GM12878 (cell line): ENCODE data around the gene SETDB1. TPM values are rescaled to one million over a fixed set of nuclear protein-coding genes. Genes with fewer than 3 reads are reported as not detected.
A peak's percentile ranks its signal among the peaks of the same experiment; 100 is the strongest.

ENCODE experiments used
- ATAC-seq: fragments of 200-7000 bp; cut with Tn5 transposase; 3 replicates; pipeline ENCODE4 v1.9.1; 2020; ENCODE audit warnings: mild to moderate bottlenecking, moderate library complexity
- BruUV-seq: library from RNA; stranded (reverse); fragments of 400-500 nt; replicated peaks from 2 replicates; lab custom pipeline; 2021; lab: Mats Ljungman, UMichigan
- CTCF ChIA-PET: fragments of 300-600 bp; sonication (Branson Sonifier 250); formaldehyde crosslinking; extraction: SDS; loops from one replicate; lab custom pipeline; 2021; ENCODE audit warnings: inconsistent platforms; lab: Yijun Ruan, JAX
- POLR2A ChIA-PET: fragments of 350-600 bp; formaldehyde crosslinking; extraction: SDS; loops from one replicate; lab custom pipeline; 2021; ENCODE audit warnings: inconsistent platforms; lab: Charles Lee
- RAD21 ChIA-PET: fragments of 300-600 bp; sonication (Branson Sonifier 250); formaldehyde crosslinking; loops from one replicate; lab custom pipeline; 2023; ENCODE audit warnings: antibody characterized with exemption; ENCODE audit not compliant: unreplicated experiment; lab: Charles Lee
- SMC1A ChIA-PET: fragments of 300-600 bp; sonication (Branson Sonifier 250); formaldehyde crosslinking; loops from one replicate; lab custom pipeline; 2023; ENCODE audit not compliant: unreplicated experiment, uncharacterized antibody; lab: Charles Lee
- DNase-seq: peaks from one replicate; pipeline ENCODE4 v3.0.0-alpha.2; 2011; ENCODE audit warnings: low read depth, low spot score
- FAIRE-seq: peaks from 3 replicates; lab custom pipeline; 2011; peaks lifted over from hg19 to GRCh38; lab: Jason Lieb, UNC
- H2AFZ ChIP-seq: 2 replicates; pipeline ENCODE4 v1.6.0; 2011; ENCODE audit warnings: low read depth, low read length, control low read depth; ENCODE audit not compliant: control insufficient read depth
- H3K27ac ChIP-seq: 2 replicates; pipeline ENCODE4 v1.5.1; 2011; ENCODE audit warnings: control low read depth; ENCODE audit not compliant: control insufficient read depth, insufficient read depth
- H3K27me3 ChIP-seq, 2 experiments: replicated peaks in 1 of 2; 2 replicates each; pipeline versions ENCODE4 v1.6.0 to v1.6.1; 2011; ENCODE audit warnings: low read length in 1 of 2; ENCODE audit not compliant: control insufficient read depth in 2 of 2, insufficient read depth in 2 of 2
- H3K36me3 ChIP-seq, 2 experiments: 2 replicates each; pipeline ENCODE4 v1.5.1; 2011; ENCODE audit warnings: low read length in 1 of 2; ENCODE audit not compliant: control insufficient read depth in 2 of 2, insufficient read depth in 2 of 2
- H3K4me1 ChIP-seq: 2 replicates; pipeline ENCODE4 v1.6.1; 2011; ENCODE audit warnings: mild to moderate bottlenecking, low read length, moderate library complexity, mixed read lengths; ENCODE audit not compliant: control insufficient read depth, insufficient read depth
- H3K4me2 ChIP-seq: 2 replicates; pipeline ENCODE4 v1.6.0; 2011; ENCODE audit warnings: control low read depth; ENCODE audit not compliant: control insufficient read depth, insufficient read depth
- H3K4me3 ChIP-seq: fragments of 200-600 bp; sonication (generic); 2 replicates; pipeline ENCODE4 v1.5.1; 2016
- H3K79me2 ChIP-seq: 2 replicates; pipeline ENCODE4 v1.6.0; 2011; ENCODE audit warnings: low read length; ENCODE audit not compliant: control insufficient read depth, insufficient read depth
- H3K9ac ChIP-seq: 2 replicates; pipeline ENCODE4 v1.8.0; 2011; ENCODE audit warnings: low read length, control low read depth, mixed read lengths; ENCODE audit not compliant: control insufficient read depth, insufficient read depth
- H3K9me3 ChIP-seq: replicated peaks from 3 replicates; pipeline ENCODE4 v1.5.1; 2011; ENCODE audit warnings: mild to moderate bottlenecking, low read length; ENCODE audit not compliant: control insufficient read depth, insufficient read depth
- H4K20me1 ChIP-seq: 2 replicates; pipeline ENCODE4 v1.6.0; 2011; ENCODE audit not compliant: control insufficient read depth, insufficient read depth
- FOXK2 ChIP-seq: fragments of 450-650 bp; IDR thresholded peaks from 2 replicates; pipeline ENCODE4 v1.6.1; 2017; ENCODE audit warnings: mild to moderate bottlenecking, moderate library complexity
- JUNB ChIP-seq: IDR thresholded peaks from 2 replicates; pipeline ENCODE4 v1.6.1; 2016; ENCODE audit warnings: antibody characterized with exemption, mild to moderate bottlenecking
- KDM1A ChIP-seq: fragments of 200-600 bp; sonication (generic); IDR thresholded peaks from 2 replicates; pipeline ENCODE4 v1.6.1; 2016; ENCODE audit warnings: borderline replicate concordance
- MEF2B ChIP-seq: fragments of 450-650 bp; IDR thresholded peaks from 2 replicates; pipeline ENCODE4 v1.6.1; 2018; ENCODE audit warnings: mild to moderate bottlenecking, moderate library complexity; ENCODE audit not compliant: partially characterized antibody, poor library complexity, severe bottlenecking
- MYC ChIP-seq: IDR thresholded peaks from 2 replicates; pipeline ENCODE4 v1.6.1; 2011; ENCODE audit warnings: mild to moderate bottlenecking, low read length, moderate library complexity, inconsistent platforms; ENCODE audit not compliant: insufficient read depth, insufficient replicate concordance, insufficient read length, severe bottlenecking
- POU2F2 ChIP-seq: IDR thresholded peaks from 3 replicates; pipeline ENCODE4 v1.6.1; 2011; ENCODE audit warnings: low read depth, mild to moderate bottlenecking, low read length, borderline replicate concordance
- USF1 ChIP-seq: IDR thresholded peaks from 2 replicates; pipeline ENCODE4 v1.6.1; 2011; ENCODE audit warnings: borderline replicate concordance, low read depth, mild to moderate bottlenecking, moderate library complexity, mixed read lengths, low read length; ENCODE audit not compliant: insufficient read depth; ENCODE audit errors: extremely low read length
- ZBTB4 ChIP-seq: fragments of 450-650 bp; formaldehyde crosslinking; IDR thresholded peaks from 2 replicates; pipeline ENCODE4 v1.4.0; 2022; ENCODE audit warnings: mild to moderate bottlenecking, moderate library complexity
- ZNF274 ChIP-seq: IDR thresholded peaks from one replicate; pipeline ENCODE4 v1.8.0; 2011; ENCODE audit not compliant: insufficient read length, insufficient read depth
- ZNF384 ChIP-seq: IDR thresholded peaks from 2 replicates; pipeline ENCODE4 v1.6.1; 2012; ENCODE audit warnings: low read depth, mild to moderate bottlenecking, low read length, improper control_type of control experiment, borderline replicate concordance
- WGBS: methylation state at CpG from one replicate; pipeline ENCODE4 v1.1.6; 2016; ENCODE audit warnings: low lambda C conversion rate; ENCODE audit not compliant: insufficient replicate concordance, insufficient coverage; ENCODE audit errors: missing lambda C conversion rate; 5-methylcytosine and 5-hydroxymethylcytosine counted together
- in situ Hi-C: fragments of 300-500 bp; cut with MboI; formaldehyde crosslinking; loops from 9 replicates; pipeline ENCODE4 v1.14.3; 2018; ENCODE audit warnings: mixed read lengths
- intact Hi-C: fragments of 100-400 bp; cut with micrococcal nuclease; formaldehyde crosslinking; loops from one replicate; pipeline ENCODE4 v1.14.2; 2022; ENCODE audit not compliant: unreplicated experiment
- polyA plus RNA-seq, 11 experiments: library from polyadenylated mRNA; depleted of rRNA in 4 of 11; unstranded in 6 of 11; stranded (reverse) in 5 of 11; fragments of >200 nt; fragmentation: Nextera tagmentation in 4 of 11; fragmentation: Illumina TruSeq in 1 of 11; extraction: Ambion mirVana in 4 of 11; extraction: Trizol in 1 of 11; gene quantifications; 1 replicate in 1 of 11; 2 replicates in 10 of 11; pipeline versions ENCODE4 v1.2.1 to v1.2.3, GENCODE V29; 2011 to 2016; ENCODE audit warnings: inconsistent platforms in 2 of 11, missing spikeins in 2 of 11, low read depth in 1 of 11
- total RNA-seq, 4 experiments: library from RNA; depleted of rRNA in 3 of 4; stranded (reverse); fragments of >200 nt in 3 of 4; fragmentation: Illumina TruSeq in 1 of 4; extraction: Trizol in 1 of 4; gene quantifications; 2 replicates each; pipeline versions ENCODE4 v1.2.1 to v1.2.3, GENCODE V29; 2013 to 2021

Gene SETDB1
- total and polyA plus RNA-seq, 10 of the 15 experiments (the other 5 are each of a cell fraction or from before 2014, with no cell fraction given) = 14.3 to 56.7 (median 35.7) TPM

- Histone ChIP-seq H3K9ac (0 out of 2 replicates have a peak overlapping the region, but pooled peaks have one; percentile 40), H2AFZ (peak overlapping the region; percentile 88), H3K4me3 (no peak overlapping the region), H3K27ac (no peak overlapping the region), H3K4me2 (peak overlapping the region; percentile 75), H3K27me3 (no peaks in the 10 kb centered on the region), H3K36me3 (no peaks in the 10 kb centered on the region), H3K79me2 (no peaks in the 10 kb centered on the region), H3K4me1 (no peaks in the 10 kb centered on the region), H4K20me1 (no peaks in the 10 kb centered on the region), H3K9me3 (no peaks in the 10 kb centered on the region)
- intact Hi-C loops = loop anchor here (10.0 kb wide), 1 partner anchor 741 kb away; the partner anchor contains the start of gene CA14
- ChIA-PET POLR2A (interaction anchor here (0.6 to 1.2 kb wide), 3 partner anchors 10 to 73 kb away, joined by 3 to 5 read pairs (median 4); no protein-coding TSS in a partner anchor), CTCF (interaction anchor here (0.7 to 16.2 kb wide), 32 partner anchors 8 to 740 kb away, joined by 3 to 252 read pairs (median 3); partner anchors contain the start of genes ANXA9, C1orf56, CA14 and CERS2), RAD21 (interaction anchor here (0.8 to 2.6 kb wide), 9 partner anchors 11 to 740 kb away, joined by 3 to 20 read pairs (median 4); partner anchors contain the start of genes ANXA9, CDC42SE1, GOLPH3L and MINDY1), SMC1A (interaction anchor here (0.6 to 4.5 kb wide), 11 partner anchors 10 to 871 kb away, joined by 3 to 34 read pairs (median 4); partner anchors contain the start of genes C1orf56, CERS2, MINDY1 and TNFAIP8L2)
- in situ Hi-C loops = loop anchor here (5.0 kb wide), 1 partner anchor 738 kb away; the partner anchor contains the start of gene CA14
- FAIRE-seq (no peak), DNase-seq (no peak), ATAC-seq (no peak)
- BruUV-seq = no TSS peak
- TF ChIP-seq ZBTB4 (no peak), POU2F2 (no peak), JUNB (no peak), ZNF274 (no peak), ZNF384 (no peak), FOXK2 (no peak), USF1 (no peak), KDM1A (no peak), MEF2B (no peak), MYC (no peak)
- 37% methylated on average over 4 of the region's 4 CpGs for WGBS
Observed at GRCh38 chr1:150995460-150995859, 69.3 kb downstream of the SETDB1 start.
